Measurements from ENCODE around the gene METRNL. TPM values are rescaled to one million over a fixed set of nuclear protein-coding genes. Genes with fewer than 3 reads are reported as not detected.
"Not testable (repeated sequence)": the region's sequence is repeated elsewhere in the genome, so short reads cannot be mapped to it uniquely, and the experiment has no call there.

METRNL gene
- total RNA-seq, 2 experiments from 2014 or later, result 42.9 to 49.9 TPM

GRCh38 chr17:83065660-83066542, 13.5 kb upstream of the METRNL start:
- peaks cover 19% of the 10 kb centered on the region for H3K4me1 Mint-ChIP-seq
- ATAC-seq, result no peak
- H3K27me3 Mint-ChIP-seq, result peaks cover 15% of the 10 kb centered on the region
- no peaks in the 10 kb centered on the region for H3K36me3 Mint-ChIP-seq
- no peak overlapping the region for H3K4me3 Mint-ChIP-seq
- no peaks in the 10 kb centered on the region for H3K9me3 Mint-ChIP-seq (ENCODE audit: low read depth)
- no peak overlapping the region for H3K27ac Mint-ChIP-seq
- peak; percentile 40 for DNase-seq
- CTCF ChIA-PET, result interaction anchor here (0.9 kb wide), 1 partner anchor 11 kb away, joined by 3 read pairs; no protein-coding TSS in a partner anchor

GRCh38 chr17:83066543-83066890, 12.9 kb upstream of the METRNL start:
- H3K4me3 Mint-ChIP-seq; H3K9me3 Mint-ChIP-seq (ENCODE audit: low read depth); H3K27ac Mint-ChIP-seq; ATAC-seq; CTCF ChIA-PET; H3K36me3 Mint-ChIP-seq: not testable (repeated sequence)
- DNase-seq, result peak; percentile 19
- peaks cover 15% of the 10 kb centered on the region for H3K27me3 Mint-ChIP-seq
- peaks cover 24% of the 10 kb centered on the region for H3K4me1 Mint-ChIP-seq

- no peaks in the 10 kb centered on the region for H3K36me3 Mint-ChIP-seq
- no peak overlapping the region for H3K4me3 Mint-ChIP-seq
- CTCF ChIA-PET, result interaction anchor here (0.7 kb wide), 1 partner anchor 11 kb away, joined by 3 read pairs; no protein-coding TSS in a partner anchor
- peaks cover 15% of the 10 kb centered on the region for H3K27me3 Mint-ChIP-seq
- peaks cover 29% of the 10 kb centered on the region for H3K4me1 Mint-ChIP-seq
- H3K27ac Mint-ChIP-seq, result no peak overlapping the region
- no peak for ATAC-seq
- H3K9me3 Mint-ChIP-seq (ENCODE audit: low read depth), result no peaks in the 10 kb centered on the region
- no peak for DNase-seq
These were observed 12.2 kb upstream of the METRNL start for GRCh38 chr17:83067071-83067717.

GRCh38 chr17:83067718-83068261, 11.6 kb upstream of the METRNL start:
- Mint-ChIP-seq H3K4me1 (peaks cover 31% of the 10 kb centered on the region), H3K36me3 (no peaks in the 10 kb centered on the region), H3K9me3 (ENCODE audit: low read depth) (no peaks in the 10 kb centered on the region), H3K27me3 (peaks cover 12% of the 10 kb centered on the region), H3K4me3 (no peak overlapping the region), H3K27ac (no peak overlapping the region)
- CTCF ChIA-PET, result interaction anchor here (0.7 kb wide), 1 partner anchor 12 kb away, joined by 3 read pairs; no protein-coding TSS in a partner anchor
- ATAC-seq (no peak), DNase-seq (no peak)

GRCh38 chr17:83068641-83069570, 10.5 kb upstream of the METRNL start:
- H3K27me3 Mint-ChIP-seq, result peaks cover 5% of the 10 kb centered on the region
- H3K27ac Mint-ChIP-seq, result no peak overlapping the region
- DNase-seq (no peak), ATAC-seq (peak; percentile 11)
- no peaks in the 10 kb centered on the region for H3K9me3 Mint-ChIP-seq (ENCODE audit: low read depth)
- H3K4me1 Mint-ChIP-seq, result peaks cover 31% of the 10 kb centered on the region
- H3K4me3 Mint-ChIP-seq, result no peak overlapping the region
- H3K36me3 Mint-ChIP-seq, result no peaks in the 10 kb centered on the region
- CTCF ChIA-PET, result no interaction called here

- CTCF ChIA-PET, result no interaction called here
- H3K4me1 Mint-ChIP-seq, result peaks cover 31% of the 10 kb centered on the region
- DNase-seq (no peak), ATAC-seq (no peak)
- no peaks in the 10 kb centered on the region for H3K9me3 Mint-ChIP-seq (ENCODE audit: low read depth)
- no peaks in the 10 kb centered on the region for H3K36me3 Mint-ChIP-seq
- H3K27me3 Mint-ChIP-seq, result peaks cover 5% of the 10 kb centered on the region
- H3K4me3 Mint-ChIP-seq, result no peak overlapping the region
- H3K27ac Mint-ChIP-seq, result no peak overlapping the region
These were observed 9.9 kb upstream of the METRNL start for GRCh38 chr17:83069571-83069906.

GRCh38 chr17:83069931-83070742, 9.3 kb upstream of the METRNL start:
- no peak overlapping the region for H3K27ac Mint-ChIP-seq
- no peaks in the 10 kb centered on the region for H3K9me3 Mint-ChIP-seq (ENCODE audit: low read depth)
- H3K4me1 Mint-ChIP-seq, result peaks cover 31% of the 10 kb centered on the region
- H3K4me3 Mint-ChIP-seq, result no peak overlapping the region
- peaks cover 5% of the 10 kb centered on the region for H3K27me3 Mint-ChIP-seq
- DNase-seq (no peak), ATAC-seq (no peak)
- CTCF ChIA-PET, result interaction anchor here (1.5 kb wide), 1 partner anchor 132 kb away, joined by 3 read pairs; no protein-coding TSS in a partner anchor
- H3K36me3 Mint-ChIP-seq, result no peaks in the 10 kb centered on the region

GRCh38 chr17:83070800-83071341, 8.5 kb upstream of the METRNL start:
- ATAC-seq (no peak), DNase-seq (no peak)
- Mint-ChIP-seq H3K4me3 (no peak overlapping the region), H3K27ac (no peak overlapping the region), H3K4me1 (peaks cover 31% of the 10 kb centered on the region), H3K36me3 (no peaks in the 10 kb centered on the region), H3K27me3 (peaks cover under 1% of the 10 kb centered on the region), H3K9me3 (ENCODE audit: low read depth) (no peaks in the 10 kb centered on the region)
- CTCF ChIA-PET, result interaction anchor here (0.6 to 2.0 kb wide), 3 partner anchors 131 to 718 kb away, joined by 3 to 4 read pairs (median 3); no protein-coding TSS in a partner anchor

GRCh38 chr17:83071365-83071764, 8.0 kb upstream of the METRNL start:
- Mint-ChIP-seq H3K4me3 (no peak overlapping the region), H3K4me1 (peaks cover 31% of the 10 kb centered on the region), H3K27me3 (peaks cover 2% of the 10 kb centered on the region), H3K36me3 (no peaks in the 10 kb centered on the region), H3K27ac (no peak overlapping the region), H3K9me3 (ENCODE audit: low read depth) (no peaks in the 10 kb centered on the region)
- ATAC-seq, result no peak
- DNase-seq, result no peak
- CTCF ChIA-PET, result interaction anchor here (0.6 to 2.0 kb wide), 3 partner anchors 131 to 718 kb away, joined by 3 to 4 read pairs (median 3); no protein-coding TSS in a partner anchor

GRCh38 chr17:83071966-83072562, 7.3 kb upstream of the METRNL start:
- CTCF ChIA-PET, result interaction anchor here (1.1 to 2.0 kb wide), 3 partner anchors 12 to 155 kb away, joined by 3 to 6 read pairs (median 4); no protein-coding TSS in a partner anchor
- H3K36me3 Mint-ChIP-seq, result no peaks in the 10 kb centered on the region
- DNase-seq, result no peak
- no peaks in the 10 kb centered on the region for H3K9me3 Mint-ChIP-seq (ENCODE audit: low read depth)
- peak; percentile 50 for ATAC-seq
- H3K27ac Mint-ChIP-seq, result no peak overlapping the region
- H3K27me3 Mint-ChIP-seq, result peaks cover 9% of the 10 kb centered on the region
- H3K4me3 Mint-ChIP-seq, result no peak overlapping the region
- H3K4me1 Mint-ChIP-seq, result peaks cover 31% of the 10 kb centered on the region

GRCh38 chr17:83072600-83073358, 6.6 kb upstream of the METRNL start:
- no peaks in the 10 kb centered on the region for H3K9me3 Mint-ChIP-seq (ENCODE audit: low read depth)
- H3K4me1 Mint-ChIP-seq, result peaks cover 30% of the 10 kb centered on the region

More at GRCh38 chr17:83072600-83073358, 6.6 kb upstream of the METRNL start:
- no peak overlapping the region for H3K27ac Mint-ChIP-seq
- DNase-seq, result no peak
- no peak for ATAC-seq
- H3K27me3 Mint-ChIP-seq, result peaks cover 16% of the 10 kb centered on the region
- no peaks in the 10 kb centered on the region for H3K36me3 Mint-ChIP-seq
- no peak overlapping the region for H3K4me3 Mint-ChIP-seq
- CTCF ChIA-PET, result interaction anchor here (1.1 to 2.0 kb wide), 3 partner anchors 13 to 155 kb away, joined by 3 to 6 read pairs (median 4); no protein-coding TSS in a partner anchor

Data from activated CD8-positive, alpha-beta memory T cell treated with anti-CD3 and anti-CD28 coated beads, Interleukin-2, amount 10 ng/mL, durations not matched to agents 7 days and 5 days (primary cell).